Activated CD4-positive, alpha-beta T cell treated with anti-CD3 and anti-CD28 coated beads, Interleukin-2, amount 10 ng/mL, durations not matched to agents 24 days and 14 days (primary cell): Measurements from ENCODE around the gene F2RL3. TPM values are rescaled to one million over a fixed set of nuclear protein-coding genes. Genes with fewer than 3 reads are reported as not detected.

Experiments
- DNase-seq: peaks from one replicate; pipeline ENCODE4 v3.0.0; 2022
- H3K27ac Mint-ChIP-seq: one replicate; pipeline ENCODE4 v1.8.0; 2022; ENCODE audit warnings: mild to moderate bottlenecking, mixed read lengths
- H3K27me3 Mint-ChIP-seq: one replicate; pipeline ENCODE4 v1.8.0; 2022; ENCODE audit warnings: mixed read lengths
- H3K36me3 Mint-ChIP-seq: one replicate; pipeline ENCODE4 v1.8.0; 2022; ENCODE audit warnings: low read depth, mild to moderate bottlenecking, mixed read lengths
- H3K4me1 Mint-ChIP-seq: one replicate; pipeline ENCODE4 v1.8.0; 2021; ENCODE audit warnings: mixed read lengths
- H3K4me3 Mint-ChIP-seq: one replicate; pipeline ENCODE4 v1.8.0; 2022; ENCODE audit warnings: mild to moderate bottlenecking, moderate library complexity, mixed read lengths
- H3K9me3 Mint-ChIP-seq: one replicate; pipeline ENCODE4 v1.8.0; 2021; ENCODE audit warnings: mixed read lengths
- intact Hi-C: fragments of 100-400 bp; cut with micrococcal nuclease; formaldehyde crosslinking; loops from one replicate; pipeline ENCODE4 v1.15.1; 2023
- total RNA-seq: library from RNA; stranded (reverse); gene quantifications from 2 replicates; pipeline ENCODE4 v1.2.3, GENCODE V29; 2022

Gene F2RL3
- total RNA-seq, 1 donor from 2014 or later = not detected

DNA sequence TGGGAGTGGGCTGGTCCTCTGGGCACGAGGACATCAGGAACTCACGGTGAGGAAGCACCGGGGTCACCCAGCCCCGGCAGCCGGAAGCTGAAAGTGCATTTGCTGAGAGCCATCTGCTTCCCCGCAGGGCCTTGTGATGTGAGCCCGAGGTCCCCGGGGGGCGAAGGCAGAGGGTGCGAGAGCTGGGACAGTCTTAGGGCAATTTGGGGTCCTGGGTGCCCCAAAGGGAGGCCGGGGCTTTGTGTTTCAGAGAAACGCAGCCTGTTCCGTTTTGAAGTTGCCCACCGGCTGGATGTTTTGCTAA lies 4.8 kb downstream of the F2RL3 start:
- intact Hi-C loops = no loop called here
- no peak overlapping the region for H3K27ac Mint-ChIP-seq
- no peaks in the 10 kb centered on the region for H3K36me3 Mint-ChIP-seq
- peak; percentile 65 for DNase-seq
- H3K27me3 Mint-ChIP-seq = peaks cover 26% of the 10 kb centered on the region
- H3K4me3 Mint-ChIP-seq = no peak overlapping the region
- peaks cover 13% of the 10 kb centered on the region for H3K4me1 Mint-ChIP-seq
- H3K9me3 Mint-ChIP-seq = no peaks in the 10 kb centered on the region

DNA sequence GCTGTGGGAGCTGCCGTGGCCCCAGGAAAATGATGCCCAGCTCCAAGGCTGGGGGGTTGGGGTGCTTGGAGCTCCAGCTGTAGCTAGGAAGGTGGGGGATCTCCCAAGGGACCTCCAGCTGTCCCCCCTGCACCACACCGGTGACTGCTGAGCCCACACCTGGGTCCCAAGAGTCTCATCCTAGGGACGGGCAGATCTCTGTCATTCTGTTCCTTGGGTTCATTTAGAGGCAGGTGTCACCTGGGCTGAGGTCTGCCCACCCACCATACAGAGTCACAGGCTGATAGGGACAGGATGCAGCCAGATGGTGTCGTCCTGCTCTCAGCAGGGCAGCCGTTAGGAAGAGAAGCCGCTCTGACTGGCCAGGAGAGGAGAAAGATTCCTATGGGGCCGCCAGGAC lies 5.3 kb downstream of the F2RL3 start:
- H3K27me3 Mint-ChIP-seq = peaks cover 29% of the 10 kb centered on the region
- H3K27ac Mint-ChIP-seq = no peak overlapping the region
- no peaks in the 10 kb centered on the region for H3K9me3 Mint-ChIP-seq
- no peak for DNase-seq
- peaks cover 14% of the 10 kb centered on the region for H3K4me1 Mint-ChIP-seq
- intact Hi-C loops = no loop called here
- no peaks in the 10 kb centered on the region for H3K36me3 Mint-ChIP-seq
- no peak overlapping the region for H3K4me3 Mint-ChIP-seq

DNA sequence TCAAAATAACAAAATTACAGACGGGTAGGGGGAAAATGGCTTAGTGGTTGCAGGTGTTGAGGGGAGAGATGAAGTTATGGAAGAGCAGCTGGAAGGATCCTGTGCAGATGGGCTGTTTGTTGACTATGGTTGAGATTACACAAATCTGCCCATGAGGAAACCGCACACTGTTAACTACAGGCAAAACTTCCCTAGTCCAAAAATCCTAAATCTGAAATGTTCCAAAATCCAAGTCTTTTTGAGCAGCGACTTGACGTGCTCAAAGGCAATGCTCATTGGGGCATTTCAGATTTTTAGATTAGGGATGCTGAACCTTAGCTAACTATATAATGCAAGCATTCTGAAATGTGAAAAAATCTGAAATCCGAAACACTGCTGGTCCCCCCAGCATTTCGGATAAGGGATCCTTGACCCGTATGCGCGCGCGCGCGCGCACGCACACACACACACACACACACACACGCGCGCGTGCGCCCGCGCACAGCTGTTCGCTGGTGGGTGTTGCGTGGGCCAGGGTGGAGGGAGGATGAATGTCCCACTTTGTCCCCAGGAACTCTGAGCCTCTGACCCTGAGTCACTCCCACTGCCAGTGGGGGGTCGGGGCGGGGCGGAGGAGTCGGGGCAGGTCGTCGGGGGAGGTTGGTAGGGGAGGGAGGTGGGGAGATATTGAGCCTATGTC lies 6.8 kb downstream of the F2RL3 start:
- intact Hi-C loops = loop anchor here (2.0 kb wide), 1 partner anchor 67 kb away; the partner anchor contains the start of gene SIN3B
- no peak overlapping the region for H3K27ac Mint-ChIP-seq
- H3K27me3 Mint-ChIP-seq = peaks cover 29% of the 10 kb centered on the region
- H3K4me1 Mint-ChIP-seq = peaks cover 22% of the 10 kb centered on the region
- DNase-seq = no peak
- no peaks in the 10 kb centered on the region for H3K36me3 Mint-ChIP-seq
- H3K4me3 Mint-ChIP-seq = peak overlapping the region; percentile 43
- no peaks in the 10 kb centered on the region for H3K9me3 Mint-ChIP-seq

DNA sequence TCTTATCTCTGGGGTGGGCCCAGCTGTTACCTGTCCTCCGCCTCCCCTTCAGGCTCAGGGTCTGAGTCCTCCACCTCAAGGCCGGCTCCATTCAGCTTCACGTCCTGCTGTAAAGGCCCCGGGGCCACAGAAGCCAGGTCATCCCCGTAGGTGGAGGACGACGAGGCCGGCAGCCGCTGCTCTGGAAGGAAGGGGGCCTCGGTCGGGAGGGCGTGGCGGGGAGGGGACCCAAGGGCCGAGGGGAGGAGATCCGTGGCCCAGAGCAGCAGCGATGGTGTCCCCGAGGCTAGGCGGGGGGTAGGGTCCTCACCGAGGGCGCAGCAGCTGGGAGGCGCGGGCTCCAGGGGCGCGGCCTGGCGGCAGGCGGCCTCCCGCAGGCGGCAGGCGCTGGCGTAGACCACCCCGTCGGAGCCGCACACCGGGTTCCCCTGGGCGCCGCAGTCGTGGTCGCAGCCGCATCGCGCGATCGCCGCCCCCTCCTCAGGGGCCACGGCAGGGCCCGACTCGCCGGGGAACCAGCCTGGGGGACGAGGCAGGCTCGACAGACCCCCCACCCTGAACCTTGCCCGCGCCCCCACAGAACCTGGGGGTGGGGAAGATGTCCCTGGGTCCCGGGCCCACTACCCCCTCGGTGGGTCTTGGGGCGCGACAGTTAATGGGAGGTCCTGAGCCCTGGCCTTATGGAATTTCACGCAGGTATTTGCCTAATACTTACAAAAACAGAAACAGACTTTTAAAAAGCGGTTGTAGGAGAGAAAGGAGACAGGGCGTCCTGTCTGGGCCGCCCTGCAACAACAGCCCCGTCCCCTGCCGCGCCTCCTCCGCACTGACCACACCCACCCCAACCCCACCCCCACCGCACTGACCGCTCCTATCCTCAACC lies 7.6 kb downstream of the F2RL3 start:
- Mint-ChIP-seq H3K4me3 (peak overlapping the region; percentile 75), H3K27ac (peak overlapping the region; percentile 34), H3K9me3 (no peaks in the 10 kb centered on the region), H3K27me3 (peaks cover 29% of the 10 kb centered on the region), H3K36me3 (no peaks in the 10 kb centered on the region), H3K4me1 (peaks cover 22% of the 10 kb centered on the region)
- intact Hi-C loops = loop anchor here (2.0 kb wide), 1 partner anchor 68 kb away; the partner anchor contains the start of gene SIN3B
- peak; percentile 67 for DNase-seq

DNA sequence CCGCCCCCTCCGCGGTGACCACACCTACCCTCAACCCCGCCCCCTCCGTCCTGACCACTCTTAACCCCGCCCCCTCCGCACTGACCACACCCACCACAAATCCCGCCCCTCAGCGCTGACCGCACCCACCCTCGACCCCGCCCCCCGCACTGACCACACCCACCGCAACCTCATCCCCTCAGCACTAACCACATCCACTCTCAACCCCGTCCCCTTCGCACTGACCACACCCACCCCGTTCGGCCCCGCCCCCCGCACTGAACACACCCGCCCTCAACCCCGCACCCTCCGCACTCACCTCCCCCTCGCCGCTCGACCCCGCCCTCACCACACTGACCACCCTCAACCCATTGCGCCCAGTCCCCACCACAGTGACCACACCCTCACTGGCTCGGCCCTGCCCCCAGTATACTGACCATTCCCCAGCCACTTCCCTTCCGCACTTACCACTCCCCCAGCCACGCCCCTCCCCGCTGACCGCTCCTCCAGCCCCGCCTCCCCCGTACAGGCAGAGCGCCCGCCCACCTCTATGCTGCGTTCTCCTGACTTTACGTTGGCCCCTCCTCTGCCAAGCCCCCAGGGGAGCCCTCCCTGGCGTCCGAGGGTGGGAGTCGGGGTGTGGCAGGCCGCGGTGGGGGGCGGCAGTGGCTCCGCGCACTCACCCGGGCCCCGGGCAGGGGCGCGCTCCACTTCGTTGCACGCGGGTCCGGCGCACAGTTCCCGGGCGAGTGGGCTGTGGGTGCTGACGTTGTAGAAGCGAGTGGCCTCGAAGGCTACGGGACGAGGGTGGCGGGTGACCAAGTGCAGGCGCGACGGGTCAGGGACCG lies 8.4 kb downstream of the F2RL3 start:
- H3K4me1 Mint-ChIP-seq = peaks cover 22% of the 10 kb centered on the region
- H3K4me3 Mint-ChIP-seq = peak overlapping the region; percentile 75
- H3K36me3 Mint-ChIP-seq = no peaks in the 10 kb centered on the region
- peaks cover 29% of the 10 kb centered on the region for H3K27me3 Mint-ChIP-seq
- DNase-seq = peak; percentile 90
- H3K9me3 Mint-ChIP-seq = no peaks in the 10 kb centered on the region
- intact Hi-C loops = loop anchor here (2.0 kb wide), 1 partner anchor 68 kb away; the partner anchor contains the start of gene SIN3B
- peak overlapping the region; percentile 60 for H3K27ac Mint-ChIP-seq

DNA sequence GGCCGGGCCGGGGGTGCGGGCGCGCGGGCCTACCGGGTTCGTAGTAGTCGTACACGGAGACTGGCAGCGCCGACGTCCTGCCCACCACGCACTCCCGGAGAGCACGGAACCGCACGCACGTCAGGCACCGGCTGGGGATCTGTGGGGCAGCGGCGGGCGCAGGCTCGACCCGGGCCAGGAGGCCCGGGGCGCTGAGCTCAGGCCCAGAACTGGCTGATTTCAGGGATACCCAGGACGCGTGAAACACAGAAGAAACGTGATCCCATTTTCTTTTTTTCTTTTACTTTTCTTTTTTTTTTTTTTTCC lies 9.0 kb downstream of the F2RL3 start:
- peaks cover 20% of the 10 kb centered on the region for H3K4me1 Mint-ChIP-seq
- peaks cover 25% of the 10 kb centered on the region for H3K27me3 Mint-ChIP-seq
- H3K9me3 Mint-ChIP-seq = no peaks in the 10 kb centered on the region
- intact Hi-C loops = loop anchor here (2.0 kb wide), 1 partner anchor 69 kb away; the partner anchor contains the start of gene SIN3B
- DNase-seq = no peak
- peak overlapping the region; percentile 52 for H3K4me3 Mint-ChIP-seq
- no peaks in the 10 kb centered on the region for H3K36me3 Mint-ChIP-seq
- peak overlapping the region; percentile 74 for H3K27ac Mint-ChIP-seq

DNA sequence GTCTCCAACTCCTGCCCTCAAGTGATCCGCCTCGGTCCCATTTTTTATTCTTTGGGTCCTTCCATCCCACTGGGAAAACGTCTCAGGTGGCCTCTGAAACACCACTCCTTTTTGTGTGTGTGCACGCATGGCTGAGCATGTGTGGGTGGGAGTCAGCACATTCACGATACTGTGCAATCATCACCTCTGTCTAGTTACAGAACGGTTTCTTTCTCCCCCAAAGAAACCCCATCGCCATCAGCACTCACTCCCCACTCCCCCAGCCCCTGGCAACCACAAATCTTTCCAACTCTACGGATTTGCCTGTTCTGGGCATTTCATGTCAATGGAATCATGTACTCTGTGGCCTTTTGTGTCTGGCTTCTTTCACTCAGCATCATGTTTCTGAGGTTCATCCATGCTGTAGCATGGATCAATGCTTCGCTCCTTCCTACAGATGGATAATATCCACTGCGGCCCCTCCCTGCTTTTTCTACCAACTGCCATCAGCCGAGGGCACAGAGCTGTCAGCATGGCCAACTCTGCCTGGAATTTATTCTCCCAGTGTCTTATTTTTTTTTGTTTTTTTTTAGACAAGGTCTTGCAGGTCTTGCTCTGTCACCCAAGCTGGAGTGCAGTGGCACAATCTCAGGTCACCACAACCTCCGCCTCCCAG lies 9.7 kb downstream of the F2RL3 start:
- peaks cover 21% of the 10 kb centered on the region for H3K27me3 Mint-ChIP-seq
- intact Hi-C loops = loop anchor here (1.0 kb wide), 1 partner anchor 127 kb away; no protein-coding TSS in a partner anchor
- no peaks in the 10 kb centered on the region for H3K36me3 Mint-ChIP-seq
- no peaks in the 10 kb centered on the region for H3K9me3 Mint-ChIP-seq
- peaks cover 18% of the 10 kb centered on the region for H3K4me1 Mint-ChIP-seq
- peak overlapping the region; percentile 74 for H3K27ac Mint-ChIP-seq
- peak overlapping the region; percentile 52 for H3K4me3 Mint-ChIP-seq
- DNase-seq = no peak

DNA sequence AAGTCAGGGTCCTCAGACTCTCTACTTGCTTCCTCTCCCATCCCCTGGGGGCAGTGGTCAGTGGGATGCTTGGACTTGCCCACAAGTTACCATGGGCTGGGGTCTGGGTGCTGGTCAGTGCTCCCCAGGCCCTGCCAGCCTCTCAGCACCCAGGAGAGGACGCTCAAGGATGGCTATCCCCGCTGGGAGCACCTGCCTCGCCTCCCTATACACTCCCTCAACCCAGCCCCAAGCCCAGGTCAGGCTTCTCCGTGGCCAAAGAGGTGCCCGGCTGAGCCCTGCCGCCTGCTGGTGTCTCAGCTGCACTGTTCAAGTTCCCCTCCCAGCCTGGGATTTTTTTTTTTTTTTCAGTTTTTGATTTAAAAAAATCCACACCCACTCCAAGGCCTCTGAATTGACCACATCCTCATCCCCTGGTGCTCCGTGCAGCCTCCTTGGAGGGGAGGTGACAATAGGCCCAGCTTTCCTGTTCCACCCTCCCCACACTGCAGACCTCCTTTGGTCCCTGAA lies 10.8 kb downstream of the F2RL3 start:
- peak overlapping the region; percentile 41 for H3K4me3 Mint-ChIP-seq
- intact Hi-C loops = loop anchor here (1.0 kb wide), 1 partner anchor 128 kb away; no protein-coding TSS in a partner anchor
- DNase-seq = peak; percentile 80
- H3K27me3 Mint-ChIP-seq = peaks cover 19% of the 10 kb centered on the region
- no peaks in the 10 kb centered on the region for H3K36me3 Mint-ChIP-seq
- H3K9me3 Mint-ChIP-seq = no peaks in the 10 kb centered on the region
- peaks cover 16% of the 10 kb centered on the region for H3K4me1 Mint-ChIP-seq
- H3K27ac Mint-ChIP-seq = no peak overlapping the region

DNA sequence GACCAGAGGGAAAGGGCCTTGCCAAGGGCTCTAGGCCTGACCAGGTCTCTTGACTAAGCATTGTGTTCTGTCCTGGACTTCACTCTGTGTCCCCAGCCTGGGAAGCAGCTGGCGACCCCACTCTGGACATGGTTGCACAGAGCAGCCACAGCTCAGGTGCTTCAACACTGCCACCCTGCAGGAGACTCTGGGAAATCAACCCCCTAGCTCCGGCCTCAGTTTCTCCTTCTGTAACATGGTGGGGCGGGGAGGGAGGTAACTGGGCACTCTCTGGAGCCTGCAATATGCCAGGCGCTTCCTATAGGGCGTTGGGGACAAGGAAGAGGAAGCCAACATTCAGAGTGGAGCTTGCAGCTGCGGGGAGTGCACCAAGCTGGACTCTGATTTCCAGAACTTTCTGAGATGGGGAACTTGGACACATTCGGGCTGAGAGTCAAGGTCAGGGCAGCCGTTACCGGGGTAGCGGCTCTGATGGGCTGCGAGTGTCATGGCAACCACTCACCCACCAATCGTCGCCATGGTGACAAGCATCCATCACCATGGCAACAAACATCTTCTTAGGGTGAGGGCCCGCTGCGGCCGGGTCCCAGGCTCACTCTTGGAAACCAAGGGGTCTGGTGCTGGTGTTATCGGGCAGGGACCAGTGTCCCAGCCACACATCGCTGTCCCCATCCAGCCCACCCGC lies 12.8 kb downstream of the F2RL3 start:
- intact Hi-C loops = no loop called here
- Mint-ChIP-seq H3K4me1 (peaks cover 16% of the 10 kb centered on the region), H3K27me3 (peaks cover 10% of the 10 kb centered on the region), H3K9me3 (no peaks in the 10 kb centered on the region), H3K4me3 (no peak overlapping the region), H3K36me3 (no peaks in the 10 kb centered on the region), H3K27ac (no peak overlapping the region)
- no peak for DNase-seq

DNA sequence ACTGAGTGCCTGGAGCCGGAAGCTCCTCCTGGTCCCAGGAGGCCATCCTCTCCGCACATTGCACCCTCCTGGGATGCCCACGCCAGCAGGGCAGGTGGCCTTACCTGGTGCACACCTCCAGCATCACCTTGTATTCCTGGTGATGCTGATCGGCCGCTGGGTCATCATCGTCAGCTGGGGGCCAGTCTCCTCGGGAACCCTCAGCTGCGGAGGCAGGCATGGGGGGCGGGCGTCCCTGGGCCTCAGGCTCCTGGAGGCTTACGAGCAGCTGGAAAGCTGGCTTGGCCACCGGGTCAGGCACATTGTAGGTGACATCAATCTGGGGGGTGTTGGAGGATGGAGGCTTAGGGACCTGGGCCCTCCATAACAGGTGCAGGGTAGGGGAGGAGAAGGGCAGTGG lies 13.7 kb downstream of the F2RL3 start:
- H3K9me3 Mint-ChIP-seq = no peaks in the 10 kb centered on the region

DNA sequence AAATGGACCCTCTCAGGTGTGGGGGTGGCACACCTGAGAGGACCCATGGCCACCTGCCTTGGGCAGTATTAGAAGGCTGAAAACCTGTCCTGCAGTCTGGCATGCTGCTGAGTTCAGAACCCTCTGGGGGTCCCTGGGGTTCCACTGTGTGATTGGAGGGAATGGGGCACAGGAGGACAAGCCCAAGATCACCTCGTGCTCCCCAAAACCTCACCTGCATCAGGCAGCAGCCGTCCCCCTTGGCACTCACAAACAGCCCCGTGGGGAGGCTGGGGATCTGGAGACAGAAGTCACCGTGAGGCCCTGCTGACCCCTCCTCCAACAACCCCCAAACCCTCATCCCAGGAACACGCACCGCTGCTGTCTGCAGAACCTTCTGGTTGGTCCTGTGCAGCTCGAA lies 14.5 kb downstream of the F2RL3 start:
- no peaks in the 10 kb centered on the region for H3K9me3 Mint-ChIP-seq
- H3K36me3 Mint-ChIP-seq = no peaks in the 10 kb centered on the region
- H3K4me1 Mint-ChIP-seq = peaks cover 14% of the 10 kb centered on the region
- H3K27ac Mint-ChIP-seq = no peak overlapping the region
- intact Hi-C loops = no loop called here
- H3K4me3 Mint-ChIP-seq = no peak overlapping the region
- peaks cover 6% of the 10 kb centered on the region for H3K27me3 Mint-ChIP-seq
- no peak for DNase-seq

More for the DNA sequence above, 13.7 kb downstream of the F2RL3 start:
- intact Hi-C loops = no loop called here
- Mint-ChIP-seq H3K27me3 (peaks cover 10% of the 10 kb centered on the region), H3K4me1 (peaks cover 16% of the 10 kb centered on the region), H3K4me3 (no peak overlapping the region), H3K27ac (no peak overlapping the region), H3K36me3 (no peaks in the 10 kb centered on the region)
- DNase-seq = no peak

DNA sequence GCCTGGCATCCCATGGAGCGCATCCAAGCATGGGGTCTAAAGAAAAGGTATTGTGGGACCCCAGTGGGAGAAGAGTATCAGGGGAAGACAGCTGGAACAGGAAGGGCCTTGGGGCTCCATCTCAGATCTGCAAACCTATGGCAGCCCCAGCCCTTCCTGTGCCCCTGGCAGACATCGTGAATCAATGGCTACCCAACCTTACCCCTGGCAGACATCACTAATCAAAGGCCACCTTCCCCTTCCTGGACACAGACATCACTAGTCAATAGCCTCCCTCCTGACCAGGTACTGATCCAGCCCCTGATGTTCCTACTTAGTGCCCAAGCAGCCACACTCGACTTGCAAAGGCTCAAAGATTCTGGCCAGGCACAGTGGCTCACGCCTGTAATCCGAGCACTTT lies 15.8 kb downstream of the F2RL3 start:
- peaks cover 5% of the 10 kb centered on the region for H3K4me1 Mint-ChIP-seq
- H3K27ac Mint-ChIP-seq = no peak overlapping the region
- intact Hi-C loops = no loop called here
- DNase-seq = no peak
- H3K27me3 Mint-ChIP-seq = no peaks in the 10 kb centered on the region
- H3K4me3 Mint-ChIP-seq = no peak overlapping the region
- no peaks in the 10 kb centered on the region for H3K9me3 Mint-ChIP-seq
- no peaks in the 10 kb centered on the region for H3K36me3 Mint-ChIP-seq

DNA sequence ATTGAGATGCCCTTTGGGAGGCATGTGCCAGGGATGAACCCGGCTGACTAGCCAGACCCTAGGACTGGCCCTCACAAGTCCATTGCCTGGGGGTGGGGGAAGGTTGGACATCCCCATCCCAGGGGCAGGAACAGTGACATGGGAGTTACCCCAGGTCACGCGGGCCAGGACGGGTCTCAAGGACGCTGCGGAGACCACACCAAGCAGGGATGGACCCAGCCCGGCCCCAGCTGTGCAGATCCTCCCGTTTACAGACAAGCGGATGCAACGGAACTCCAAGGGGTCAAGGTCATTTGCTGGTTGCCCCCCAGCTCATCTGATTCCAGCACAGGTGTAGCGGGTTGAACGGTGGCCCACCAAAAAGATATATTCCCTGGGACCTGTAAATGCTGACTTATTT lies 20.0 kb downstream of the F2RL3 start:
- Mint-ChIP-seq H3K4me1 (no peaks in the 10 kb centered on the region), H3K27ac (no peak overlapping the region), H3K4me3 (no peak overlapping the region), H3K27me3 (no peaks in the 10 kb centered on the region), H3K9me3 (peaks cover 14% of the 10 kb centered on the region), H3K36me3 (no peaks in the 10 kb centered on the region)
- DNase-seq = no peak
- intact Hi-C loops = no loop called here
